TTC549 (cell line): ENCODE data around the gene KRT85.
"Not testable (repeated sequence)": the region's sequence is repeated elsewhere in the genome, so short reads cannot be mapped to it uniquely, and the experiment has no call there.

Experiments used
- FAIRE-seq: peaks from 2 replicates; lab custom pipeline; 2012; peaks lifted over from hg19 to GRCh38; lab: Jason Lieb, UNC

Gene KRT85

GRCh38 chr12:52347551-52348510 is 19.4 kb downstream of the KRT85 start:
- FAIRE-seq = no peak

- FAIRE-seq = no peak
Measured at GRCh38 chr12:52347016-52347415, 20.3 kb downstream of the KRT85 start.

- no peak for FAIRE-seq
Measured at GRCh38 chr12:52346593-52346992, 20.7 kb downstream of the KRT85 start.

DNA sequence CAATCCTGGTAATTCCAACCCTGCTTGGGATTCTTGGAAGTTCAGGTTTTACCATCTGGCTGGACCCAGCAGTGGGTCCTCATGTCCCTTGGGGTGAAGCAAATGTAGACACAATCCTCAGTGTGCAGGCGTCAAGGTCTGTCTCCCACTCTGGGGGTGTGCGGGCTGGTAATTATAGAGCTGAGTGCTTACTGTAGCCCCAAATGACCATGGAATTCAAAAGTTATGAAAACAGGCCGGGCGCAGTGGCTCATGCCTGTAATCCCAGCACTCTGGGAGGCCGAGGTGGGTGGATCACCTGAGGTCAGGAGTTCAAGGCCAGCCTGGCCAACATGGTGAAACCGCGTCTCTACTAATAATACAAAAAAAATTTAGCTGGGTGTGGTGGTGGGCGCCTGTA is 22.2 kb downstream of the KRT85 start:
- FAIRE-seq = not testable (repeated sequence)

GRCh38 chr12:52344111-52344510 is 23.2 kb downstream of the KRT85 start:
- no peak for FAIRE-seq

- no peak for FAIRE-seq
Measured at GRCh38 chr12:52343550-52343949, 23.7 kb downstream of the KRT85 start.

- FAIRE-seq = no peak
Measured at GRCh38 chr12:52342781-52343490, 24.3 kb downstream of the KRT85 start.

- no peak for FAIRE-seq
Measured at GRCh38 chr12:52341066-52341580, 26.2 kb downstream of the KRT85 start.

DNA sequence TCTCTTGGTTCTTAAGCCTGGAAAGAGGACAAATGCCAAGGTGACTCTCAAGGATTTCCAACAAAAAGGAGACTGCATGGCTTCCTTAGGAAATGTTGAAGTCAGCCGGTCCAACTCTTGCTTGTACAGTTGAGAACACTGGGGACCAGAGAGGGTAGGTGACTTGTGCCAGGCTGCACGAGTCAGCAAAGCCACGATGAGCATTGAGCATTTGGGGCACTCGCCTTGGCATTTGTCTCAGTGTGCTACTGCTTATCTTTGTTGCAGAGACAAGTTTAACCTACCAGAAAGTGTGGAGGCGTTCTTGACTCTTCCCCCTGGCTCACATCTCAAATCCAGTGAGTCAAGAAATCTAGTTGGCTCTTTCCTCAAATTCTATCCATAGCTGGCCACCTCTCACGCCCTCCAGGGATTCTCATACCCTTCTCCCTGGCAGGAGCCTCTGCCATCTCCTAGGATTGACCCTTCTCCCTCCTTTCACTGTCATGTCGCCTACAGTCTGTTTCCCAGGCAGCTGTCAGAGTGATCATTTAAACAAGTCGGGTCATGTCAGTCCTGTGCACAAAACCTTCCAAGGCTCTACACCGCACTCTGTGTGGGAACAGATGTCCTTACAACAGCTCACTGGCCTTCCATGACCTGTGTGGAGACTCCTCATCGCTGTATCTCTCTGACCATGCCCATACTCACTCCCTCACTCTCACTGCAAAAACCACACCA is 28.9 kb downstream of the KRT85 start:
- FAIRE-seq = no peak

DNA sequence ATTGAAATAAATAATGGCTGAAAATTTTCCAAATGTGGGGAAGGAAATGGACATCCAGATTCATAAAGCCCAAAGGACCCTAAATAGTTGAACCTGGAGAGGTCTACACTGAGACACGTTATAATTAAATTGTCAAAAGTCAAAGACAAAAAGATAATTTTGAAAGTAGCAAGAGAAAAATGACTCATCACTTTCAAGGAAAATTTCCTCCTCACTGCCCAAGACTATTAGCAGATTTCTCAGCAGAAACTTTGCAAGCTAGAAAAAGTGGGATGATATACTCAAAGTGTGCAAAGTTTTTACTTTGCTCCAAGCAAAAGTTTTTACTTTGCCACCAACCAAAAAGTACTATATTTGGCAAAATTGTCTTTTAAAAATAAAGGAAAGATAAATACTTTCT is 30.2 kb downstream of the KRT85 start:
- no peak for FAIRE-seq

DNA sequence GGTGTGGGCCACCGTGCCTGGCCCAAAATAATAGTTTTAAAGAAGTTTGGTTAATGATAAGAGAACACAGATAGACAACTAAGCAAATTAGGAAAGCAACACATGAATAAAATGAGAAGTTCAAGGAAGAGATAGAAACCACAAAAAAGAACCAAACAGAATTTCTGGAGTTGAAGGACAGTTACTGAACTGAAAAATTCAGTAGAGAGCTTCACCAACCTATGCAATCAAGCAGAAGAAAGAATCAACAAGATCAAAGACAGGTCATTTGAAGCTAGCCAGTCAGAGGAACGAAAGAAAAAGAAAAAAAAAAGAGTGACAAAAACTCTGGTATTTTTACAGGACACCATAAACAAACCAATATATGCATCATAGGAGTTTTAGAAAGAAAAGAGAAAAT is 30.6 kb downstream of the KRT85 start:
- no peak for FAIRE-seq

GRCh38 chr12:52335598-52336262 is 31.6 kb downstream of the KRT85 start:
- no peak for FAIRE-seq

- FAIRE-seq = no peak
Measured at GRCh38 chr12:52334185-52334584, 33.1 kb downstream of the KRT85 start.

- no peak for FAIRE-seq
Measured at GRCh38 chr12:52333321-52333720, 34.0 kb downstream of the KRT85 start.

- FAIRE-seq = no peak
Measured at GRCh38 chr12:52332381-52332780, 34.9 kb downstream of the KRT85 start.

GRCh38 chr12:52331833-52332232 is 35.4 kb downstream of the KRT85 start:
- no peak for FAIRE-seq

- no peak for FAIRE-seq
Measured at GRCh38 chr12:52331039-52331438, 36.2 kb downstream of the KRT85 start.

GRCh38 chr12:52327830-52328500 is 39.3 kb downstream of the KRT85 start:
- no peak for FAIRE-seq

DNA sequence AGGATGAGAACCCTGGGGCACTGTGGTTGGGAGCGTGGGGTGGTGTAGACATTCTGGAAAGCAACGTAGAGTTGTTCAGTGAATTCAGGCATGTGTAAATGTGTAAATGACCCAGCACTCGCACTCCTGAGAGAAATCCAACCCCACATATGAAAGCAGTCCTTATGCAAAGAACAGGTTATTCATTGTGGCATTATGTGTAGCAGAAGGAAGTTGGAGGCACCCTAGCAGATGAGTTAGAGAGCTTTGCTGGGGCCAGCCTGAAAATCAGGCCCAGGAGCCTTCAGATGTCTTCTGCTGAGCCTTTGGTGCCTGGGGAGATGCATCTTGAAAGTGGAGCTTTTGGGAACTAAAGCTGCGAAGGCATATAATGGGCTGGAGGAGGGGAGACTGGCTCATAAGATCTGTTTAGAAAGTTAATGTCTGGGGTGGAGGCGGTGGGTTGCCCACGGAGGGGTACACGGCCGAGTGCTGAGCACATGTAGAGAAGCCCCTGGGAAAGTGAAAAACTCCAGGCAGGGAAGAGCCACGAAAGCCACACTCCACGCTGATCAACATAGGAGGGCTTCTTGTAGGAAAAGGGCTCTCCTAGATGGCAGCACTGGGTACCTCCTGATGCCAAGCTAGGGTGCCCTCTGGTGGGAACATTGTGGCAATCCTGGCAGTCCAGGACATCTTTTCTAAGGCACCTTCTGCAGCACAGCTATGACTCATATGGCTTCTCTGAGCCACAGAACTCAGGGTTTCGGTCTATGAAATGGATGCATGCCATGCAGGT is 40.0 kb downstream of the KRT85 start:
- FAIRE-seq = no peak

- no peak for FAIRE-seq
Measured at GRCh38 chr12:52324153-52324444, 43.2 kb downstream of the KRT85 start.
